Left hindlimb (tissue), 1 donor: Measurements from ENCODE around the gene IGSF3.

ENCODE experiments used
- DNase-seq: peaks from one replicate; pipeline ENCODE4 v3.0.0-alpha.2; 2018

IGSF3 gene

GRCh38 chr1:116553386-116554115 lies 114.0 kb downstream of the IGSF3 start:
- DNase-seq = no peak

- no peak for DNase-seq
Measured at GRCh38 chr1:116546354-116546977, 121.1 kb downstream of the IGSF3 start.

DNA sequence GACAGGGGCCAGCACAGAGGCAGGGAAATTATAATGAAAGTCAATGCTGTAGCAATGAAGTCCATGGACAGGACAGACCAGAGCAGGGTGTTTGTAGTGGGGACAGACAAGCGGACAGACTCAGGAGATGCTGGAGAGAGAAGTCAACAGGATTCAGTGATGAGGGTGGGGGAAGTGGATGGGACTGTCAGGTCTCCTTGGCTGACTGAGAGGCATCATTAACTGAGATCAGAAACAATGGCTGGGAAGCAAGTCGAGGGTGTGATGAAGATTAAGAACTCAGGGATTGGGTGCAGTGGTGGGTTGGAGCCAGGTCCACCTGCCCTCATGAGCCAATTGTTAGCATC lies 122.2 kb downstream of the IGSF3 start:
- DNase-seq = no peak

- DNase-seq = no peak
Measured at GRCh38 chr1:116544588-116545358, 122.8 kb downstream of the IGSF3 start.

GRCh38 chr1:116540088-116540487 lies 127.4 kb downstream of the IGSF3 start:
- no peak for DNase-seq

DNA sequence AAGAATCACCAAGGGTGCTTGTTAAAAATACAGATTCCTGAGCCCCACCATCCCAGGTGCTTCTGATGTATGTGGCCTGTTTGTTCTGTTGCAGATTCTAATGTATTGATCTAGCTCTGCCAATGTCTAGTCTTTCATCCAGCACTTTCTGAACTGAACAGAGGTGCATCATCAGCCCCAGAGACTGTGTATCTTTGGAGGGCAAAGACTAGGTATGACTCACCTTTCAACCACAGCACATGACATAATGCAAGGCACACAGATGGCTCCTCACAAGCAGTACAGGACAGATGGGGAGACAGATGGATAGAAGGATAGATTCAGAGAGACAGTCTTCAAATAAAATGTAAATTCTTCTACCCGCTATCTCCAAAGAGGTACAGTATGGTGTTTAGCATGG lies 129.0 kb downstream of the IGSF3 start:
- DNase-seq = no peak

DNA sequence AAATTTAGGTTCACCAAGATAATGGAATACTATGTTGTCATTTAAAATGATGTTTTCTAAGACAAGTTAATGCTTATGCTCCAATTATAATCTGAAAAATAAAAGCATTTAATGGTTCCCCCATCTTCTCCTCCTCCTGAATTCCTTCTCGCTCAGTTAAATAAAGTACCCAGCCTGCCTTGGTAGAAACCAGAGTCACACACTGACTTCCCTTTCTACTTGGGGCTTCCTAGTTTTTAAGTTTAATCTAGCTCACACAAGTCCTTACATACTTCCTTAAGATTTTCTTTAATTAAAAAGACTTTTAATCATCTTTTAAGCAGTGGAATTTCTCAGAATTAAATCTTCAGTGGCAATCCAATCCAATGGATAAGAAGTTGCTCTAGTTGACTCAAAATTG lies 129.6 kb downstream of the IGSF3 start:
- no peak for DNase-seq

- DNase-seq = no peak
Measured at GRCh38 chr1:116537040-116537831, 130.3 kb downstream of the IGSF3 start.

GRCh38 chr1:116534014-116534739 lies 133.4 kb downstream of the IGSF3 start:
- no peak for DNase-seq

DNA sequence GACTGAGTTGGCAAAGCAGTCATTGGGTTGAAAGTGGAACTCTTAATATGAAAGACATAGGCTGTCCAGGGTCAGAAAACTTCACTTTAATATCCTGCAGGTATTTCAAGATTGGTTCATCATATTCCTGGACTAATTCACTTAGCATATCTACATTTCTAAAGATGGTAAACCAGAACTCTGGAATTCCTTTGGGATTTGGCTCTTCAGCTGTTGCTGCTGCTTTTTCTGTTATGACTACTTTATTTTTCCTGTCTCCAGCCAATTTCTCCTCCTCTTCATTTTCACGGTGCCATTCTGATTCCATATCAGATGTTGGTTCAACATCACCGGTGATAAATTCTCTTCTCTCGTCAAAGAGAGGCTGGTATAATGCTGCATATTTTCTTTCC lies 134.1 kb downstream of the IGSF3 start:
- DNase-seq = no peak

GRCh38 chr1:116532671-116533428 lies 134.7 kb downstream of the IGSF3 start:
- DNase-seq = no peak

DNA sequence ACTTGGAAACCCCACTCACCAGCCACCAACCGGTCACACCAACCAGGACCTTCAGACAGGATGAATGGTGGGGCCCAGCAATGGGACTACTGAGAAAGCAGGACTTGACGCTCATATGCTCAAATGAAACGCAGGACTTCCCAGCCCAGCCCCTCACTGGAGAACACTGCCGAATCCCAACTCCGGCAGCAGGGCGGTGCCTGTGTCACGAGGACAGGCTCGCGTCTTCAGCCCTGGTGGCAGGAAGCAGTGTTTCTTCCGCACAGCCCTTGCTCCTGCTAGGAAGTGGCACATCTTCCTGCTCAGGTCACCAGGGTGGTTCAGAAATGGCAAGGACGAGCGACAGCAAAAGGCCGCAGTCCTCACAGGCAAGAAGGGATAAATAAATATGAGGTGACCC lies 135.6 kb downstream of the IGSF3 start:
- DNase-seq = no peak

DNA sequence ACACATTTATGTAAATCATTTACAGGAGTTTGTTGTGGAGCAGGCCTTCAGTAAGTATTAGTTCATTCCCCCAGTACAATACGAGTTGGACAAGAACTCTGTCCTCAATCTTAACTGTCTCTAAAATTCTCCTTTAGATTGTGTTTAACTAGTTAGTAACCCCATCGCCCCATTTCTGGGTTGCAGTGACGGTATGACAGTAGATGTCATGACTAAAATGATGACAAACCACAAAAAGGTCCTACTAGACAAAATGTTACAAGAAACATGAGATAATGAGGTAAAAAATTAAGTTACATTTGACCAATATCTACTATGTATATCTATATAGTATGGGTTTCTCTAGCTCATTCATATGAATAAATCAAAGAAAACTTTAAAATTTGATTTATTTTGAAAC lies 137.9 kb downstream of the IGSF3 start:
- no peak for DNase-seq

DNA sequence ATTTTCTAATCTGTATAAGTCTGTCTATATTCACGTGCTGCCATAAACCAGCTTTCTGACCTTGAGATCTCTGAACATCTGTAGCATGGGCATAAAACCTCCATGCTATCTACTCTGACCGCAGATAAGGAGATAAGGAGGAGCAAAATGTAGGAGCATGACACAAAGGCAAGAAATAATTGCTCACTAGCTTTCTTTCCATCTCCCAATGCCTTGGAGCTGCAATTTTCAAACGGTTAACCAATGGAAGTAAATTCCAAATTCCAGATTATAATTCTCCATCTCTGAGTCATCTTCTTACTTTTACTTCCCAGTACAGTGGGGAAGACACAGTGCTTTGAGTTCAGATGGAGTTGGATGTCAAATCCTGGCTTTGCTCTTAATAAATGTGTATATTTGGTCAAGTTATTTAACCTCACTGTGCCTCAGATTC lies 138.3 kb downstream of the IGSF3 start:
- no peak for DNase-seq

- no peak for DNase-seq
Measured at GRCh38 chr1:116528329-116529083, 139.0 kb downstream of the IGSF3 start.

DNA sequence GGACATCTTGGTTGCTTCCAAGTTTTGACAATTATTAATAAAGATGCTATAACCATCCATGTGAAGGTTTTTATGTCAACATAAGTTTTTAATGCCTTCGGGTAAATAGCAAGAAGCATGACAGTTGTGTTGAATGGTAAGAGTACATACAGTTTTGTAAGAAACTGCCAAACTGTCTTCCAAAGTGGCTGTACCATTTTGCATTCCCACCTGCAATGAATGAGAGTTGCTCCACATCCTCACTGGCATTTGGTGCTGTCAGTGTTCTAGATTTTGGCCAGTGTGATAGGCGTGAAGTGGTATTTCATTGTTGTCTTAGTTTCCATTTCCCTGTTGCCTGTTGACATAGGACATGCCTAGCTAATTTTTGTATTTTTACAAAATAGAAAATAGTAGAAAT lies 142.1 kb downstream of the IGSF3 start:
- DNase-seq = no peak
